NB4 (cell line): Measurements from ENCODE around the gene GALNT8.

Source experiments
- CTCF ChIP-seq: IDR thresholded peaks from one replicate; pipeline ENCODE4 v1.5.1; 2012; ENCODE audit warnings: low read depth, low read length
- MAX ChIP-seq: IDR thresholded peaks from 2 replicates; pipeline ENCODE4 v1.6.1; 2011; ENCODE audit warnings: low read depth, low read length
- MYC ChIP-seq: IDR thresholded peaks from 2 replicates; pipeline ENCODE4 v1.6.1; 2011; ENCODE audit warnings: low read depth, low read length
- POLR2A ChIP-seq: IDR thresholded peaks from 2 replicates; pipeline ENCODE4 v1.6.1; 2011; ENCODE audit warnings: mild to moderate bottlenecking; ENCODE audit not compliant: insufficient read length; ENCODE audit errors: extremely low read depth

GRCh38 chr12:4806439-4807115 lies 86.4 kb downstream of the GALNT8 start:
- no peak for TF ChIP-seq CTCF
- TF ChIP-seq POLR2A: no peak
- no peak for TF ChIP-seq MAX
- TF ChIP-seq MYC: no peak
